ENCODE measurements around the gene CMSS1.

GRCh38 chr3:100001526-100002270, 184.0 kb downstream of the CMSS1 start:
- no peak for TF ChIP-seq CTCF (IDR thresholded peaks at IDR 0.05)
- TF ChIP-seq EP300 (IDR thresholded peaks at IDR 0.05): no peak
